HepG2 (cell line): ENCODE results near the gene PPP4R2. TPM values are rescaled to one million over a fixed set of nuclear protein-coding genes. Genes with fewer than 3 reads are reported as not detected.

Experiments
- ADNP ChIP-seq: sonication (generic); formaldehyde crosslinking; IDR thresholded peaks from 2 replicates; pipeline ENCODE4 v1.4.0; 2020; ENCODE audit warnings: missing genetic modification reagents
- BRD4 ChIP-seq: sonication (generic); formaldehyde crosslinking; IDR thresholded peaks from 2 replicates; pipeline ENCODE4 v1.4.0; 2020; ENCODE audit warnings: missing genetic modification reagents
- ETV5 ChIP-seq: IDR thresholded peaks from 2 replicates; pipeline ENCODE4 v1.6.1; 2018; ENCODE audit warnings: missing biosample characterization, missing genetic modification reagents, inconsistent platforms, borderline replicate concordance
- FOXA3 ChIP-seq: IDR thresholded peaks from 2 replicates; pipeline ENCODE4 v1.6.1; 2016; ENCODE audit warnings: missing genetic modification reagents, missing compliant biosample characterization
- GFI1 ChIP-seq: sonication (generic); formaldehyde crosslinking; IDR thresholded peaks from 2 replicates; pipeline ENCODE4 v1.5.0; 2020; ENCODE audit warnings: missing genetic modification reagents, mild to moderate bottlenecking, borderline replicate concordance
- HNF4A ChIP-seq: sonication (generic); formaldehyde crosslinking; IDR thresholded peaks from 2 replicates; pipeline ENCODE4 v1.4.0; 2020; ENCODE audit warnings: missing genetic modification reagents
- IKZF1 ChIP-seq: fragments of 450-650 bp; IDR thresholded peaks from 2 replicates; pipeline ENCODE4 v1.7.1; 2016
- KAT2B ChIP-seq: fragments of 150-350 bp; IDR thresholded peaks from 2 replicates; pipeline ENCODE4 v1.6.1; 2014; ENCODE audit warnings: low read depth, low read length, borderline replicate concordance
- KDM2A ChIP-seq: sonication (generic); formaldehyde crosslinking; IDR thresholded peaks from 2 replicates; pipeline ENCODE4 v1.4.0; 2020; ENCODE audit warnings: low read depth, missing genetic modification reagents, borderline replicate concordance
- MTA1 ChIP-seq: sonication (generic); formaldehyde crosslinking; IDR thresholded peaks from 2 replicates; pipeline ENCODE4 v1.4.0; 2020; ENCODE audit warnings: missing genetic modification reagents, mild to moderate bottlenecking, borderline replicate concordance
- MTERF4 ChIP-seq: sonication (generic); formaldehyde crosslinking; IDR thresholded peaks from 2 replicates; pipeline ENCODE4 v1.8.0; 2023; ENCODE audit warnings: mild to moderate bottlenecking, missing genetic modification reagents
- RBM39 ChIP-seq: fragments of 200-400 bp; formaldehyde crosslinking; IDR thresholded peaks from one replicate; pipeline ENCODE4 v1.6.1; 2018; ENCODE audit warnings: antibody characterized with exemption, mild to moderate bottlenecking, low read depth, low read length; ENCODE audit not compliant: poor library complexity, severe bottlenecking
- RXRB ChIP-seq: IDR thresholded peaks from 2 replicates; pipeline ENCODE4 v1.6.1; 2016; ENCODE audit warnings: borderline replicate concordance, missing genetic modification reagents, missing compliant biosample characterization
- SCMH1 ChIP-seq: sonication (generic); formaldehyde crosslinking; IDR thresholded peaks from 2 replicates; pipeline ENCODE4 v1.9.0; 2021; ENCODE audit warnings: missing genetic modification reagents, mild to moderate bottlenecking, borderline replicate concordance
- SNRNP70 ChIP-seq: fragments of 200-400 bp; formaldehyde crosslinking; IDR thresholded peaks from 2 replicates; pipeline ENCODE4 v1.6.1; 2017; ENCODE audit warnings: mild to moderate bottlenecking, low read depth, low read length, moderate library complexity
- SP1 ChIP-seq, 2 experiments: fragments of 450-650 bp in 1 of 2; sonication (generic) in 1 of 2; formaldehyde crosslinking in 1 of 2; IDR thresholded peaks; 2 replicates each; pipeline versions ENCODE4 v1.4.0 to v1.6.1; 2016 to 2020; ENCODE audit warnings: missing genetic modification reagents in 1 of 2
- SP5 ChIP-seq: IDR thresholded peaks from 2 replicates; pipeline ENCODE4 v1.6.1; 2016; ENCODE audit warnings: low read depth, borderline replicate concordance
- TMF1 ChIP-seq: sonication (generic); formaldehyde crosslinking; IDR thresholded peaks from 2 replicates; pipeline ENCODE4 v1.8.1; 2022; ENCODE audit warnings: low read depth, missing genetic modification reagents
- ZFP62 ChIP-seq: sonication (generic); formaldehyde crosslinking; IDR thresholded peaks from 2 replicates; pipeline ENCODE4 v1.4.0; 2020; ENCODE audit warnings: missing genetic modification reagents
- ZNF598 ChIP-seq: sonication (generic); formaldehyde crosslinking; IDR thresholded peaks from 2 replicates; pipeline ENCODE4 v1.5.1; 2020; ENCODE audit warnings: mild to moderate bottlenecking, missing genetic modification reagents, borderline replicate concordance
- ZNF713 ChIP-seq: sonication (generic); formaldehyde crosslinking; IDR thresholded peaks from 2 replicates; pipeline ENCODE4 v1.4.0; 2020; ENCODE audit warnings: mild to moderate bottlenecking, missing genetic modification reagents
- ZNF75D ChIP-seq: sonication (generic); formaldehyde crosslinking; IDR thresholded peaks from 2 replicates; pipeline ENCODE4 v1.8.1; 2023; ENCODE audit warnings: missing genetic modification reagents, mild to moderate bottlenecking, borderline replicate concordance
- polyA plus RNA-seq, 8 experiments: library from polyadenylated mRNA; depleted of rRNA in 3 of 8; stranded (reverse) in 7 of 8; unstranded in 1 of 8; fragments of >200 nt; fragmentation: Illumina TruSeq in 4 of 8; extraction: Trizol in 4 of 8; gene quantifications; 2 replicates each; pipeline versions ENCODE4 v1.2.1 to v1.2.3, GENCODE V29; 2011 to 2016; ENCODE audit warnings: low read depth in 4 of 8, missing spikeins in 1 of 8, mixed read lengths in 1 of 8; ENCODE audit not compliant: insufficient read depth in 1 of 8
- total RNA-seq, 5 experiments: library from RNA; depleted of rRNA; stranded (reverse); fragments of >200 nt; fragmentation: Illumina TruSeq; extraction: Trizol; gene quantifications; 2 replicates each; pipeline ENCODE4 v1.2.3, GENCODE V29; 2016; ENCODE audit warnings: low read depth in 1 of 5
- TF ChIP-seq, protein P1 (sequence below): sonication (generic); formaldehyde crosslinking; IDR thresholded peaks from one replicate; pipeline ENCODE4 v1.5.1; 2020; ENCODE audit warnings: mild to moderate bottlenecking, missing genetic modification reagents; ENCODE audit errors: not compliant biosample characterization

PPP4R2 gene
- total and polyA plus RNA-seq, 2 of the 13 experiments (the other 11 are each of a cell fraction or from before 2014, with no cell fraction given), result 22.3 to 161 TPM

- TF ChIP-seq, protein P1, sequence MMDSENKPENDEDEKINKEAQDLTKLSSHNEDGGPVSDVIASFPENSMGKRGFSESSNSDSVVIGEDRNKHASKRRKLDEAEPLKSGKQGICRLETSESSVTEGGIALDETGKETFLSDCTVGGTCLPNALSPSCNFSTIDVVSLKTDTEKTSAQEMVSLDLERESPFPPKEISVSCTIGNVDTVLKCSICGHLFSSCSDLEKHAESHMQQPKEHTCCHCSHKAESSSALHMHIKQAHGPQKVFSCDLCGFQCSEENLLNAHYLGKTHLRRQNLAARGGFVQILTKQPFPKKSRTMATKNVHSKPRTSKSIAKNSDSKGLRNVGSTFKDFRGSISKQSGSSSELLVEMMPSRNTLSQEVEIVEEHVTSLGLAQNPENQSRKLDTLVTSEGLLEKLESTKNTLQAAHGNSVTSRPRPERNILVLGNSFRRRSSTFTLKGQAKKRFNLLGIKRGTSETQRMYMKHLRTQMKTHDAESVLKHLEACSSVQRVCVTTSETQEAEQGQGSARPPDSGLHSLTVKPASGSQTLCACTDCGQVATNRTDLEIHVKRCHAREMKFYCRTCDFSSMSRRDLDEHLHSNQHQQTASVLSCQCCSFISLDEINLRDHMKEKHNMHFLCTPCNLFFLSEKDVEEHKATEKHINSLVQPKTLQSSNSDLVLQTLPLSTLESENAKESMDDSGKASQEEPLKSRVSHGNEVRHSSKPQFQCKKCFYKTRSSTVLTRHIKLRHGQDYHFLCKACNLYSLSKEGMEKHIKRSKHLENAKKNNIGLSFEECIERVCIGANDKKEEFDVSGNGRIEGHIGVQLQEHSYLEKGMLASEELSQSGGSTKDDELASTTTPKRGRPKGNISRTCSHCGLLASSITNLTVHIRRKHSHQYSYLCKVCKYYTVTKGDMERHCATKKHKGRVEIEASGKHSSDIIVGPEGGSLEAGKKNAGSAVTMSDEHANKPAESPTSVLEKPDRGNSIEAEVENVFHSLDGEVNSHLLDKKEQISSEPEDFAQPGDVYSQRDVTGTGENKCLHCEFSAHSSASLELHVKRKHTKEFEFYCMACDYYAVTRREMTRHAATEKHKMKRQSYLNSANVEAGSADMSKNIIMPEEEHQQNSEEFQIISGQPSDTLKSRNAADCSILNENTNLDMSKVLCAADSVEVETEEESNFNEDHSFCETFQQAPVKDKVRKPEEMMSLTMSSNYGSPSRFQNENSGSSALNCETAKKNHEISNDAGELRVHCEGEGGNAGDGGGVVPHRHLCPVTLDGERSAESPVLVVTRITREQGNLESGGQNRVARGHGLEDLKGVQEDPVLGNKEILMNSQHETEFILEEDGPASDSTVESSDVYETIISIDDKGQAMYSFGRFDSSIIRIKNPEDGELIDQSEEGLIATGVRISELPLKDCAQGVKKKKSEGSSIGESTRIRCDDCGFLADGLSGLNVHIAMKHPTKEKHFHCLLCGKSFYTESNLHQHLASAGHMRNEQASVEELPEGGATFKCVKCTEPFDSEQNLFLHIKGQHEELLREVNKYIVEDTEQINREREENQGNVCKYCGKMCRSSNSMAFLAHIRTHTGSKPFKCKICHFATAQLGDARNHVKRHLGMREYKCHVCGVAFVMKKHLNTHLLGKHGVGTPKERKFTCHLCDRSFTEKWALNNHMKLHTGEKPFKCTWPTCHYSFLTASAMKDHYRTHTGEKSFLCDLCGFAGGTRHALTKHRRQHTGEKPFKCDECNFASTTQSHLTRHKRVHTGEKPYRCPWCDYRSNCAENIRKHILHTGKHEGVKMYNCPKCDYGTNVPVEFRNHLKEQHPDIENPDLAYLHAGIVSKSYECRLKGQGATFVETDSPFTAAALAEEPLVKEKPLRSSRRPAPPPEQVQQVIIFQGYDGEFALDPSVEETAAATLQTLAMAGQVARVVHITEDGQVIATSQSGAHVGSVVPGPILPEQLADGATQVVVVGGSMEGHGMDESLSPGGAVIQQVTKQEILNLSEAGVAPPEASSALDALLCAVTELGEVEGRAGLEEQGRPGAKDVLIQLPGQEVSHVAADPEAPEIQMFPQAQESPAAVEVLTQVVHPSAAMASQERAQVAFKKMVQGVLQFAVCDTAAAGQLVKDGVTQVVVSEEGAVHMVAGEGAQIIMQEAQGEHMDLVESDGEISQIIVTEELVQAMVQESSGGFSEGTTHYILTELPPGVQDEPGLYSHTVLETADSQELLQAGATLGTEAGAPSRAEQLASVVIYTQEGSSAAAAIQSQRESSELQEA (CRISPR knock-in tag), result no peak
- TF ChIP-seq KAT2B (no peak), ADNP (CRISPR knock-in tag) (0 out of 2 replicates have a peak, but pooled peaks have one; percentile 78), RXRB (peak; percentile 65), ZFP62 (CRISPR knock-in tag) (no peak), ETV5 (peak; percentile 34; the same call in 1 of the 2 replicates), FOXA3 (peak; percentile 93), GFI1 (CRISPR knock-in tag) (peak; percentile 78), ZNF598 (no peak), SP5 (peak; percentile 86), SCMH1 (CRISPR knock-in tag) (no peak), TMF1 (CRISPR knock-in tag) (no peak), MTA1 (CRISPR knock-in tag) (no peak), ZNF713 (CRISPR knock-in tag) (no peak), ZNF75D (CRISPR knock-in tag) (no peak), RBM39 (no peak), SP1 (IDR thresholded peaks at IDR 0.05) (no peak), SP1 (CRISPR knock-in tag; IDR thresholded peaks at IDR 0.05) (no peak; the same call in 1 of the 2 replicates), IKZF1 (no peak), BRD4 (CRISPR knock-in tag) (no peak), HNF4A (peak; percentile 73), MTERF4 (CRISPR knock-in tag) (no peak), KDM2A (no peak), SNRNP70 (no peak)
These were observed 43.2 kb upstream of the PPP4R2 start (continued) for GRCh38 chr3:72953325-72953956.
